ENCODE measurements around the gene TENT4A. TPM values are rescaled to one million over a fixed set of nuclear protein-coding genes. Genes with fewer than 3 reads are reported as not detected.

TENT4A gene
- total and polyA plus RNA-seq, 10 of the 15 experiments (the other 5 are each of a cell fraction or from before 2014, with no cell fraction given): 1.4 to 30.6 (median 12.5) TPM

- TF ChIP-seq PKNOX1 (IDR thresholded peaks at IDR 0.05) (peak; percentile 84), NFYB (IDR thresholded peaks at IDR 0.05; ENCODE audit: insufficient read depth, low read depth, low read length) (no peak), ELK1 (IDR thresholded peaks at IDR 0.05; ENCODE audit: low read depth, low read length) (no peak), NFXL1 (IDR thresholded peaks at IDR 0.05; ENCODE audit: borderline replicate concordance) (no peak), SKIL (IDR thresholded peaks at IDR 0.05; ENCODE audit: low read depth, poor library complexity, severe bottlenecking) (no peak), ZNF384 (IDR thresholded peaks at IDR 0.05; ENCODE audit: borderline replicate concordance, low read depth, low read length) (peak; percentile 33; the same call in 1 of the 2 replicates), CREM (IDR thresholded peaks at IDR 0.05; ENCODE audit: low read depth) (no peak), SMARCA5 (IDR thresholded peaks at IDR 0.05) (0 out of 2 replicates have a peak, but pooled peaks have one; percentile 19), CHD1 (IDR thresholded peaks at IDR 0.05; ENCODE audit: low read depth, low read length) (no peak), BCL3 (IDR thresholded peaks at IDR 0.05; ENCODE audit: borderline replicate concordance, insufficient read depth, low read depth, low read length, poor library complexity, severe bottlenecking) (no peak), TBL1XR1 (IDR thresholded peaks at IDR 0.05; ENCODE audit: low read depth, low read length) (no peak), MEF2A (IDR thresholded peaks at IDR 0.05; ENCODE audit: insufficient read depth, low read depth, low read length) (no peak), USF1 (IDR thresholded peaks at IDR 0.05; ENCODE audit: borderline replicate concordance, extremely low read length, insufficient read depth, low read depth, low read length) (no peak), HDGF (IDR thresholded peaks at IDR 0.05) (no peak), NKRF (conservative IDR thresholded peaks at IDR 0.05) (no peak), TAF1 (IDR thresholded peaks at IDR 0.05; ENCODE audit: borderline replicate concordance, low read depth, low read length) (no peak), CREB1 (IDR thresholded peaks at IDR 0.05; ENCODE audit: low read depth) (no peak), STAT3 (IDR thresholded peaks at IDR 0.05; ENCODE audit: low read depth, low read length) (no peak), TCF3 (IDR thresholded peaks at IDR 0.05; ENCODE audit: borderline replicate concordance, insufficient read depth, low read depth, low read length) (no peak), IRF5 (IDR thresholded peaks at IDR 0.05; ENCODE audit: borderline replicate concordance) (no peak)
Observed at GRCh38 chr5:6730407-6730806, 17.2 kb downstream of the TENT4A start (continued).
